ENCODE data around the gene AKAP1. TPM values are rescaled to one million over a fixed set of nuclear protein-coding genes. Genes with fewer than 3 reads are reported as not detected.

AKAP1 gene
- total and polyA plus RNA-seq, 2 of the 8 experiments (the other 6 are each of a cell fraction or from before 2014, with no cell fraction given): 120 to 156 TPM

- H2BK5ac ChIP-seq (ENCODE audit: low read depth, low read length): no peak overlapping the region
- no peak overlapping the region for H3K56ac ChIP-seq (replicated peaks; ENCODE audit: insufficient read length, low read depth, low read length)
- no peak overlapping the region for H3K27ac ChIP-seq (ENCODE audit: low read depth, low read length)
- H2AFZ ChIP-seq (ENCODE audit: low read length): peak overlapping the region; percentile 82
- H3K23me2 ChIP-seq (ENCODE audit: low read depth, low read length): no peaks in the 10 kb centered on the region
- H4K5ac ChIP-seq (ENCODE audit: insufficient read length, low read depth, low read length): no peak overlapping the region
- no peak overlapping the region for H4K8ac ChIP-seq (ENCODE audit: extremely low read depth, insufficient read depth, low read length)
- no peak overlapping the region for H3K4me2 ChIP-seq (ENCODE audit: insufficient read depth in 1 of 2, low read depth in 2 of 2, low read length in 2 of 2)
- no peaks in the 10 kb centered on the region for H3K9me3 ChIP-seq (ENCODE audit: insufficient read depth in 2 of 2, low read depth in 1 of 2, low read length in 1 of 2)
- no peak overlapping the region for H3K18ac ChIP-seq (ENCODE audit: extremely low read depth, low read length)
- H3K9ac ChIP-seq (replicated peaks in 1 of 4; ENCODE audit: extremely low read depth in 1 of 4, low read depth in 3 of 4, low read length in 3 of 4): no peak overlapping the region
- H4K91ac ChIP-seq (replicated peaks; ENCODE audit: insufficient read length, low read length): no peak overlapping the region
- no peaks in the 10 kb centered on the region for H3K27me3 ChIP-seq (replicated peaks in 1 of 4; ENCODE audit: control insufficient read depth in 3 of 4, extremely low read depth in 1 of 4, insufficient read depth in 3 of 4, low read length in 3 of 4)
- H3K23ac ChIP-seq (ENCODE audit: insufficient read length): no peak overlapping the region
- H3K14ac ChIP-seq (ENCODE audit: insufficient read length): no peak overlapping the region
- H3K79me2 ChIP-seq (ENCODE audit: control insufficient read depth in 1 of 2, insufficient read depth in 2 of 2, low read length in 2 of 2): no peaks in the 10 kb centered on the region
- no peaks in the 10 kb centered on the region for H4K20me1 ChIP-seq (replicated peaks in 1 of 2; ENCODE audit: control insufficient read depth in 1 of 2, insufficient read depth in 2 of 2, low read length in 2 of 2)
- H2BK15ac ChIP-seq (ENCODE audit: low read length): no peak overlapping the region
- H3K4me3 ChIP-seq (ENCODE audit: extremely low read depth in 1 of 4, insufficient read depth in 2 of 4, low read depth in 3 of 4, low read length in 4 of 4): no peak overlapping the region
- H2BK12ac ChIP-seq (ENCODE audit: low read depth, low read length): no peak overlapping the region
- peaks cover 0 to 9% (median 6%) of the 10 kb centered on the region in 4 experiments; a peak in 4 of 7 replicates for H3K4me1 ChIP-seq (replicated peaks in 1 of 4; ENCODE audit: control insufficient read depth in 3 of 4, insufficient read depth in 4 of 4, low read length in 3 of 4)
- H2BK20ac ChIP-seq (ENCODE audit: low read length): peak overlapping the region; percentile 23; the same call in 1 of the 2 replicates
- H3K36me3 ChIP-seq (ENCODE audit: control insufficient read depth in 2 of 4, insufficient read depth in 4 of 4, low read length in 3 of 4): no peaks in the 10 kb centered on the region
- POLR2A ChIA-PET (ENCODE audit: partially characterized antibody): interaction anchor here (0.6 kb wide), 1 partner anchor 21 kb away, joined by 3 read pairs; no protein-coding TSS in a partner anchor
- no peak overlapping the region for H2AK5ac ChIP-seq (ENCODE audit: low read depth, low read length)
- CTCF ChIA-PET (ENCODE audit: partially characterized antibody): interaction anchor here (0.8 to 6.5 kb wide), 5 partner anchors 11 to 73 kb away, joined by 3 to 42 read pairs (median 5); no protein-coding TSS in a partner anchor
- no peaks in the 10 kb centered on the region for H3K79me1 ChIP-seq (ENCODE audit: low read depth, low read length)
- no peak overlapping the region for H2BK120ac ChIP-seq (replicated peaks; ENCODE audit: low read depth, low read length)
- WGBS, 2 experiments (ENCODE audit: extremely low coverage in 1 of 2, insufficient coverage in 1 of 2, insufficient read length in 1 of 2, insufficient replicate concordance in 2 of 2, low coverage in 1 of 2, low lambda C conversion rate in 2 of 2, missing lambda C conversion rate in 1 of 2): 95% methylated on average over 4 of the region's 4 CpGs; no CpG with 5 or more reads in 1 of the 2 experiments
- FAIRE-seq (no peak), DNase-seq (ENCODE audit: low read depth in 1 of 2, low spot score in 2 of 2) (no peak)
- no peak overlapping the region for H3K4ac ChIP-seq (replicated peaks; ENCODE audit: insufficient read length, low read depth, low read length)
- TF ChIP-seq GTF2F1 (IDR thresholded peaks at IDR 0.05; ENCODE audit: borderline replicate concordance, low read depth, low read length) (no peak), POU5F1 (IDR thresholded peaks at IDR 0.05; ENCODE audit: low read depth, low read length) (no peak), GABPA (IDR thresholded peaks at IDR 0.05; ENCODE audit: borderline replicate concordance, insufficient read depth, low read length) (no peak), ATF2 (IDR thresholded peaks at IDR 0.05; ENCODE audit: low read length) (no peak), RBBP5 (IDR thresholded peaks at IDR 0.05; ENCODE audit: borderline replicate concordance, low read depth, low read length) (no peak), BACH1 (IDR thresholded peaks at IDR 0.05; ENCODE audit: low read length) (no peak), SP2 (IDR thresholded peaks at IDR 0.05; ENCODE audit: low read length) (no peak), YY1 (IDR thresholded peaks at IDR 0.05; ENCODE audit: low read depth, low read length) (no peak)
- TF ChIP-seq, protein P1, sequence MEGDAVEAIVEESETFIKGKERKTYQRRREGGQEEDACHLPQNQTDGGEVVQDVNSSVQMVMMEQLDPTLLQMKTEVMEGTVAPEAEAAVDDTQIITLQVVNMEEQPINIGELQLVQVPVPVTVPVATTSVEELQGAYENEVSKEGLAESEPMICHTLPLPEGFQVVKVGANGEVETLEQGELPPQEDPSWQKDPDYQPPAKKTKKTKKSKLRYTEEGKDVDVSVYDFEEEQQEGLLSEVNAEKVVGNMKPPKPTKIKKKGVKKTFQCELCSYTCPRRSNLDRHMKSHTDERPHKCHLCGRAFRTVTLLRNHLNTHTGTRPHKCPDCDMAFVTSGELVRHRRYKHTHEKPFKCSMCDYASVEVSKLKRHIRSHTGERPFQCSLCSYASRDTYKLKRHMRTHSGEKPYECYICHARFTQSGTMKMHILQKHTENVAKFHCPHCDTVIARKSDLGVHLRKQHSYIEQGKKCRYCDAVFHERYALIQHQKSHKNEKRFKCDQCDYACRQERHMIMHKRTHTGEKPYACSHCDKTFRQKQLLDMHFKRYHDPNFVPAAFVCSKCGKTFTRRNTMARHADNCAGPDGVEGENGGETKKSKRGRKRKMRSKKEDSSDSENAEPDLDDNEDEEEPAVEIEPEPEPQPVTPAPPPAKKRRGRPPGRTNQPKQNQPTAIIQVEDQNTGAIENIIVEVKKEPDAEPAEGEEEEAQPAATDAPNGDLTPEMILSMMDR (IDR thresholded peaks at IDR 0.05; ENCODE audit: control extremely low read depth in 1 of 3, insufficient read depth in 1 of 3, low read depth in 1 of 3, low read length in 3 of 3): no peak
Observed at GRCh38 chr17:57035971-57036481, 49.0 kb upstream of the AKAP1 start.

Measured in H1 (cell line).